Measurements from ENCODE around the gene CDRT4.
A peak's percentile ranks its signal among the peaks of the same experiment; 100 is the strongest.

Gene CDRT4

GRCh38 chr17:15431196-15431595 lies 36.2 kb downstream of the CDRT4 start:
- no peak for DNase-seq

GRCh38 chr17:15424521-15424920 lies 42.9 kb downstream of the CDRT4 start:
- no peak for DNase-seq

GRCh38 chr17:15422392-15422965 lies 44.9 kb downstream of the CDRT4 start:
- DNase-seq = no peak

GRCh38 chr17:15418781-15419180 lies 48.6 kb downstream of the CDRT4 start:
- no peak for DNase-seq

- no peak for DNase-seq
Measured at GRCh38 chr17:15414532-15415306, 52.7 kb downstream of the CDRT4 start.

GRCh38 chr17:15413101-15413771 lies 54.2 kb downstream of the CDRT4 start:
- DNase-seq = no peak

GRCh38 chr17:15412606-15413005 lies 54.8 kb downstream of the CDRT4 start:
- DNase-seq = no peak

- no peak for DNase-seq
Measured at GRCh38 chr17:15411384-15412198, 55.8 kb downstream of the CDRT4 start.

GRCh38 chr17:15409721-15410250 lies 57.6 kb downstream of the CDRT4 start:
- DNase-seq = no peak

GRCh38 chr17:15408803-15409202 lies 58.6 kb downstream of the CDRT4 start:
- DNase-seq = no peak

- no peak for DNase-seq
Measured at GRCh38 chr17:15406081-15406480, 61.3 kb downstream of the CDRT4 start.

- no peak for DNase-seq
Measured at GRCh38 chr17:15405058-15405415, 62.4 kb downstream of the CDRT4 start.

- no peak for DNase-seq
Measured at GRCh38 chr17:15404106-15405057, 63.0 kb downstream of the CDRT4 start.

GRCh38 chr17:15403276-15403939 lies 64.0 kb downstream of the CDRT4 start:
- DNase-seq = no peak

GRCh38 chr17:15399443-15399842 lies 68.0 kb downstream of the CDRT4 start:
- DNase-seq = no peak

- DNase-seq = no peak
Measured at GRCh38 chr17:15398736-15399331, 68.6 kb downstream of the CDRT4 start.

- DNase-seq = peak; percentile 16
Measured at GRCh38 chr17:15398291-15398690, 69.1 kb downstream of the CDRT4 start.

- peak; percentile 21 for DNase-seq
Measured at GRCh38 chr17:15397620-15398019, 69.8 kb downstream of the CDRT4 start.

- DNase-seq = no peak
Measured at GRCh38 chr17:15395091-15395490, 72.3 kb downstream of the CDRT4 start.

- no peak for DNase-seq
Measured at GRCh38 chr17:15393414-15393813, 74.0 kb downstream of the CDRT4 start.

- DNase-seq = no peak
Measured at GRCh38 chr17:15392326-15392741, 75.1 kb downstream of the CDRT4 start.

Measured in OCI-M1 (cell line).